Natural killer cell (primary cell): Measurements from ENCODE around the gene SERTAD1. TPM values are rescaled to one million over a fixed set of nuclear protein-coding genes. Genes with fewer than 3 reads are reported as not detected.

Experiments
- ATAC-seq, 3 donors: fragments of 150-1000 bp in 2 of 3; fragments of 200-7000 bp in 1 of 3; cut with Tn5 transposase; 1 replicate in 1 of 3; 2 replicates in 2 of 3; pipeline ENCODE4 v1.10.0; 2021; ENCODE audit warnings: mild to moderate bottlenecking in 2 of 3, moderate library complexity in 2 of 3
- DNase-seq, 2 donors: peaks; one replicate each; pipeline versions ENCODE4 v3.0.0 to v3.0.0-alpha.2; 2013 to 2021; ENCODE audit warnings: mixed read lengths in 1 of 2
- H3K27ac ChIP-seq: one replicate; pipeline ENCODE4 v1.5.1; 2013; ENCODE audit warnings: mild to moderate bottlenecking, low read length
- H3K27me3 ChIP-seq: one replicate; pipeline ENCODE4 v1.6.1; 2013; ENCODE audit warnings: low read length; ENCODE audit not compliant: control insufficient read depth, insufficient read depth
- H3K36me3 ChIP-seq: one replicate; pipeline ENCODE4 v1.6.1; 2013; ENCODE audit warnings: low read length; ENCODE audit not compliant: control insufficient read depth, insufficient read depth
- H3K4me1 ChIP-seq: one replicate; pipeline ENCODE4 v1.6.1; 2013; ENCODE audit warnings: low read length; ENCODE audit not compliant: control insufficient read depth, insufficient read depth
- H3K4me3 ChIP-seq: one replicate; pipeline ENCODE4 v1.5.1; 2013; ENCODE audit warnings: low read length
- H3K9me3 ChIP-seq: one replicate; pipeline ENCODE4 v1.6.1; 2013; ENCODE audit warnings: low read length; ENCODE audit not compliant: control insufficient read depth, insufficient read depth
- H3K27ac Mint-ChIP-seq, 2 donors: one replicate each; pipeline ENCODE4 v1.8.0; 2022; ENCODE audit warnings: mild to moderate bottlenecking in 2 of 2, mixed read lengths in 2 of 2, moderate library complexity in 1 of 2
- H3K27me3 Mint-ChIP-seq, 2 donors: one replicate each; pipeline ENCODE4 v1.8.0; 2022; ENCODE audit warnings: low read depth in 2 of 2, mixed read lengths in 2 of 2
- H3K36me3 Mint-ChIP-seq: one replicate; pipeline ENCODE4 v1.8.0; 2022; ENCODE audit warnings: mixed read lengths
- H3K4me1 Mint-ChIP-seq, 2 donors: one replicate each; pipeline ENCODE4 v1.8.0; 2022; ENCODE audit warnings: mixed read lengths in 2 of 2
- H3K4me3 Mint-ChIP-seq: one replicate; pipeline ENCODE4 v1.8.0; 2022; ENCODE audit warnings: mild to moderate bottlenecking, moderate library complexity, mixed read lengths
- H3K9me3 Mint-ChIP-seq, 2 donors: one replicate each; pipeline ENCODE4 v1.8.0; 2022; ENCODE audit warnings: mixed read lengths in 2 of 2
- CTCF ChIP-seq: fragments of 200-600 bp; IDR thresholded peaks from one replicate; pipeline ENCODE4 v1.8.0; 2022; ENCODE audit warnings: antibody characterized with exemption
- WGBS: methylation state at CpG from one replicate; pipeline ENCODE4 v1.1.7; 2013; ENCODE audit warnings: missing lambda C conversion rate; ENCODE audit not compliant: insufficient coverage; 5-methylcytosine and 5-hydroxymethylcytosine counted together
- intact Hi-C: fragments of 100-400 bp; cut with micrococcal nuclease; formaldehyde crosslinking; loops from one replicate; pipeline ENCODE4 v1.14.2; 2022
- total RNA-seq, 4 donors: library from RNA; stranded (reverse); fragments of 120-200 nt in 1 of 4; gene quantifications; one replicate each; pipeline versions ENCODE4 v1.2.3 to v1.2.4, GENCODE V29; 2013 to 2022

Gene SERTAD1
- total RNA-seq, 3 donors from 2014 or later (not counting 1 experiment from before 2014, with no cell fraction given): 31.2 to 53.5 (median 38.7) TPM

DNA sequence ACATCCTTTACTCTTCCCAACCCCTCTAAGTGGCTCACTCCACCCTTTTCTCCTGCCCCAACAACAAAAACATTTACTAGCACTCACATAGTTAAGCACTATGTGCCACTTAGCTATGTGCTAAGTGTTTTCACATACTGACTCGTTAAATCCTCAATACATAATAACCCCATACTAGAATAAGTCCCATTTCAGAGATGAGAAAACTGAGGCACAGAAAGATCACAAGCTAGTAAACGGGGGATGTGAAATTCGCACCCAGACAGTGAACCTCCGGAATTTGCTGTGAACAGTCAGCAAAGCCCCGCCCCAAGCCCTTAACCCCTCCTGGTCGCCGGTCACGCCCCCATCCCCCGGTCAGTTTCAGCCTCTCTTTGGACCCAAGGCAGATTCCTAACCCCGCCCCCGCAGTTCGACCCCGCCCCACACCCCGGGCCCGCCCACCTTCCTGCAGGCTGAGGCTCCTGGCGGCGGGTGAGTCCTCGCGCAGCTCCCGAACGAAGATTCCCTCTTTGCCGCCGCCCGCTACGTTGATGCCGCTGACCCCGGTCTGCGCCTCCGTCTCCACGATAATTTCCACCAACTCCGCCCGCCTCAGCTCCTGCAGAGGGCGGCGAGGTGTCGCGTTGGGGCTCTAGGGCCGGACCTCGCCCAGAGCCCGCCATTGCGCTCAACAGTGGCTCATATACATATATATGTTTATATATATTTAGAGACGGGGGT, 22.4 kb downstream of the SERTAD1 start:
- no peaks in the 10 kb centered on the region for H3K9me3 Mint-ChIP-seq
- peak overlapping the region; percentile 79 to 86 for H3K27ac Mint-ChIP-seq
- no peaks in the 10 kb centered on the region for H3K27me3 Mint-ChIP-seq
- 0% methylated on average over 36 of the region's 41 CpGs for WGBS
- intact Hi-C loops: no loop called here
- H3K4me3 ChIP-seq: peak overlapping the region; percentile 70
- DNase-seq: peak; percentile 76 to 80
- peaks cover 30% of the 10 kb centered on the region for H3K4me1 ChIP-seq
- H3K27me3 ChIP-seq: no peaks in the 10 kb centered on the region
- no peaks in the 10 kb centered on the region for H3K9me3 ChIP-seq
- peak overlapping the region; percentile 66 for H3K27ac ChIP-seq
- TF ChIP-seq CTCF: no peak
- no peaks in the 10 kb centered on the region for H3K36me3 Mint-ChIP-seq
- H3K4me3 Mint-ChIP-seq: peak overlapping the region; percentile 97
- no peaks in the 10 kb centered on the region for H3K36me3 ChIP-seq
- H3K4me1 Mint-ChIP-seq: peaks cover 16 to 36% of the 10 kb centered on the region in 2 donors
- ATAC-seq: peak; percentile 70 to 84 (median 74)

- H3K36me3 Mint-ChIP-seq: no peaks in the 10 kb centered on the region
- 93% methylated on average over 2 of the region's 3 CpGs for WGBS
- H3K27me3 Mint-ChIP-seq: no peaks in the 10 kb centered on the region
- Histone ChIP-seq H3K4me3 (no peak overlapping the region), H3K27ac (no peak overlapping the region), H3K4me1 (peaks cover 27% of the 10 kb centered on the region), H3K36me3 (no peaks in the 10 kb centered on the region), H3K9me3 (no peaks in the 10 kb centered on the region), H3K27me3 (no peaks in the 10 kb centered on the region)
- peaks cover 10 to 27% of the 10 kb centered on the region in 2 donors for H3K4me1 Mint-ChIP-seq
- ATAC-seq (no peak), DNase-seq (no peak)
- TF ChIP-seq CTCF: no peak
- no peak overlapping the region for H3K27ac Mint-ChIP-seq
- no peaks in the 10 kb centered on the region for H3K9me3 Mint-ChIP-seq
- intact Hi-C loops: no loop called here
- H3K4me3 Mint-ChIP-seq: no peak overlapping the region
Measured at GRCh38 chr19:40400559-40400958, 25.2 kb downstream of the SERTAD1 start.

DNA sequence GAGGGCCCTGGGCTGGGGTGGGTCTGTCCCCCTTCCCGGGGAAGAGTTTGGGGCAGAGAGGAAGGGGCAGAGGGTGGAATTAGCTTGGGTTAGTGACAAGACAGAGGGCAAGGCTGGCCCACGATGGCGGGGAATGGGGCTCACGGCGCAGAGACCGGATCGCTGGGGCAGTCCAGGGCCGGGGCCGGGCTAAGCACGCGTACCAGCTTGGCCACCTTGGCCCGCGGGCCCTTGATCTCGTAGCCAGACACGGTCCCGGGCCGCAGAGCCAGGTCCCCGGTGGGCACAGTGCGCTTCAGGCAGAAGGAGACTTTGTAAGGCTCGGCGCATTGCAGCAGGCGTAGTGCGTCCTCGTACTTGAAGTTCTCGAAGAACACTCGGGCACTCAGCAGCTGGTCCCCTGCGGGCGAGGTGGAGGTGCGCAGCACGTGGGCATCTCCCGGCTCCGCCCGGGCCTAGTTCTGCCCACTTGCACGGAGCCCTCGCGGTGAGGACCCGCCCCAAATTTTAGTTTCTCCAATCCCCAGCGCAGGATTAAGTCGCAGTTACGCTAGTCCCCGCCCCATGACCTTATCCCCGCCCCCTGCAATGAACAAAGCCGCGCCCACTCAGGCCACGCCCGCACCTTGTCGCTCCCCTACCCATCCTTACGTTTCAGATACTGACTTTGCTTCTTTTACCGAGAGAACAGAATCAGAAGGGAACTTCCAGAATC, 27.2 kb downstream of the SERTAD1 start:
- no peaks in the 10 kb centered on the region for H3K36me3 ChIP-seq
- H3K4me1 ChIP-seq: peaks cover 18% of the 10 kb centered on the region
- DNase-seq (peak in 1 of 2 donors; percentile 74), ATAC-seq (peak in 2 of 3 donors; percentile 27 to 64)
- 45% methylated on average over 49 of the region's 49 CpGs for WGBS
- intact Hi-C loops: no loop called here
- H3K9me3 ChIP-seq: no peaks in the 10 kb centered on the region
- H3K27me3 ChIP-seq: no peaks in the 10 kb centered on the region
- Mint-ChIP-seq H3K4me1 (peaks cover 6 to 12% of the 10 kb centered on the region in 2 donors), H3K27me3 (no peaks in the 10 kb centered on the region), H3K9me3 (no peaks in the 10 kb centered on the region), H3K4me3 (no peak overlapping the region), H3K27ac (no peak overlapping the region), H3K36me3 (no peaks in the 10 kb centered on the region)
- H3K27ac ChIP-seq: no peak overlapping the region
- no peak overlapping the region for H3K4me3 ChIP-seq
- TF ChIP-seq CTCF: no peak
